K562 (cell line): Measurements from ENCODE around the gene ANKRD13A. TPM values are rescaled to one million over a fixed set of nuclear protein-coding genes. Genes with fewer than 3 reads are reported as not detected.

ENCODE experiments used
- ATAC-seq: fragments of 200-7000 bp; cut with Tn5 transposase; 3 replicates; pipeline ENCODE4 v1.9.1; 2020; ENCODE audit warnings: moderate library complexity
- BruUV-seq: library from RNA; stranded (reverse); fragments of 400-500 nt; replicated peaks from 2 replicates; lab custom pipeline; 2021; lab: Mats Ljungman, UMichigan
- CTCF ChIA-PET: fragments of 300-600 bp; formaldehyde crosslinking; extraction: SDS; loops from one replicate; lab custom pipeline; 2021; ENCODE audit warnings: low intra/inter-chr PET ratio; lab: Yijun Ruan, JAX
- POLR2A ChIA-PET: fragments of 300-600, 350-650 bp; sonication (Branson Sonifier 250); formaldehyde crosslinking; extraction: SDS; loops from one replicate; lab custom pipeline; 2021; ENCODE audit warnings: antibody characterized with exemption, inconsistent platforms; lab: Yijun Ruan, JAX
- DNase-seq, 4 experiments: peaks; one replicate each; pipeline versions ENCODE4 v3.0.0 to v3.0.0-alpha.2; 2011 to 2018; ENCODE audit warnings: low spot score in 3 of 4, mixed read lengths in 3 of 4; ENCODE audit errors: extremely low read depth in 1 of 4
- FAIRE-seq: peaks from 2 replicates; lab custom pipeline; 2011; peaks lifted over from hg19 to GRCh38; lab: Jason Lieb, UNC
- H2AFZ ChIP-seq: 2 replicates; pipeline ENCODE4 v1.6.0; 2011; ENCODE audit warnings: low read depth, low read length, control low read depth, inconsistent platforms
- H3K27ac ChIP-seq: fragments of 200-600 bp; 3 replicates; pipeline ENCODE4 v1.8.0; 2011; ENCODE audit warnings: low read depth, mild to moderate bottlenecking, control low read depth, inconsistent platforms, low read length, moderate library complexity, mixed read lengths; ENCODE audit errors: extremely low read depth
- H3K27me3 ChIP-seq, 2 experiments: fragments of 300-600 bp in 1 of 2; 2 replicates in 1 of 2; 3 replicates in 1 of 2; pipeline versions ENCODE4 v1.6.0 to v1.8.0; 2011; ENCODE audit warnings: inconsistent platforms in 2 of 2, low read length in 2 of 2, mild to moderate bottlenecking in 1 of 2, mixed read lengths in 1 of 2, moderate library complexity in 1 of 2; ENCODE audit not compliant: control insufficient read depth in 2 of 2, insufficient read depth in 2 of 2
- H3K36me3 ChIP-seq: fragments of 300-600 bp; 3 replicates; pipeline ENCODE4 v1.8.0; 2011; ENCODE audit warnings: mild to moderate bottlenecking, low read length, inconsistent platforms; ENCODE audit not compliant: control insufficient read depth, insufficient read depth
- H3K4me1 ChIP-seq, 2 experiments: fragments of 200-600 bp in 1 of 2; replicated peaks in 1 of 2; 2 replicates in 1 of 2; 3 replicates in 1 of 2; pipeline versions ENCODE4 v1.5.1 to v1.8.0; 2011; ENCODE audit warnings: inconsistent platforms in 2 of 2, low read length in 2 of 2, mild to moderate bottlenecking in 1 of 2, mixed read lengths in 1 of 2, moderate library complexity in 1 of 2; ENCODE audit not compliant: control insufficient read depth in 2 of 2, insufficient read depth in 2 of 2
- H3K4me2 ChIP-seq: 2 replicates; pipeline ENCODE4 v1.6.1; 2011; ENCODE audit warnings: low read length, control low read depth, inconsistent platforms, mixed read lengths; ENCODE audit not compliant: insufficient read depth
- H3K4me3 ChIP-seq: fragments of 200-600 bp; sonication (generic), shearing (Covaris generic); 2 replicates; pipeline ENCODE4 v1.5.1; 2016; ENCODE audit warnings: control low read depth, inconsistent platforms
- H3K79me2 ChIP-seq: fragments of 200-600 bp; 3 replicates; pipeline ENCODE4 v1.8.0; 2011; ENCODE audit warnings: low read length, inconsistent platforms; ENCODE audit not compliant: control insufficient read depth, insufficient read depth
- H3K9ac ChIP-seq, 2 experiments: 2 replicates each; pipeline versions ENCODE4 v1.6.0 to v1.6.1; 2011; ENCODE audit warnings: low read depth in 2 of 2, low read length in 2 of 2, control low read depth in 1 of 2, inconsistent platforms in 1 of 2, mild to moderate bottlenecking in 1 of 2, mixed read lengths in 1 of 2; ENCODE audit not compliant: insufficient read depth in 1 of 2
- H3K9me1 ChIP-seq: one replicate; pipeline ENCODE4 v1.6.0; 2011; ENCODE audit warnings: inconsistent platforms, mild to moderate bottlenecking, low read length, moderate library complexity; ENCODE audit not compliant: control insufficient read depth, insufficient read depth
- H3K9me3 ChIP-seq: replicated peaks from 2 replicates; pipeline ENCODE4 v1.5.1; 2011; ENCODE audit warnings: low read depth, low read length, inconsistent platforms; ENCODE audit not compliant: control insufficient read depth, insufficient read depth
- H4K20me1 ChIP-seq: replicated peaks from 2 replicates; pipeline ENCODE4 v1.6.1; 2011; ENCODE audit warnings: low read length, inconsistent platforms, mixed read lengths; ENCODE audit not compliant: control insufficient read depth, insufficient read depth
- ATF3 ChIP-seq, 2 experiments: fragments of 450-650 bp in 1 of 2; sonication (generic) in 1 of 2; formaldehyde crosslinking in 1 of 2; IDR thresholded peaks in 1 of 2; conservative IDR thresholded peaks in 1 of 2; 2 replicates each; pipeline versions ENCODE4 v1.6.1 to v1.8.1; 2016 to 2023; ENCODE audit warnings: mild to moderate bottlenecking in 2 of 2, moderate library complexity in 2 of 2, inconsistent platforms in 1 of 2, missing genetic modification reagents in 1 of 2
- ATF7 ChIP-seq: fragments of 450-650 bp; IDR thresholded peaks from 2 replicates; pipeline ENCODE4 v1.7.1; 2014; ENCODE audit warnings: mild to moderate bottlenecking, moderate library complexity
- C11orf30 ChIP-seq: fragments of 450-650 bp; IDR thresholded peaks from 2 replicates; pipeline ENCODE4 v1.6.1; 2016; ENCODE audit warnings: low read depth, mild to moderate bottlenecking
- E2F8 ChIP-seq: fragments of 450-650 bp; IDR thresholded peaks from 2 replicates; pipeline ENCODE4 v1.7.1; 2018; ENCODE audit warnings: mild to moderate bottlenecking, low read depth; ENCODE audit not compliant: partially characterized antibody
- FOSL1 ChIP-seq: fragments of 200-800 bp; sonication (Bioruptor generic); conservative IDR thresholded peaks from 2 replicates; pipeline ENCODE4 v1.6.1; 2016; ENCODE audit warnings: missing genetic modification characterization, missing compliant biosample characterization
- JUN ChIP-seq, 2 experiments: sonication (generic) in 1 of 2; formaldehyde crosslinking in 1 of 2; IDR thresholded peaks; 2 replicates each; pipeline versions ENCODE4 v1.6.1 to v1.8.0; 2012 to 2022; ENCODE audit warnings: borderline replicate concordance in 2 of 2, mild to moderate bottlenecking in 2 of 2, improper control_type of control experiment in 1 of 2, low read depth in 1 of 2, low read length in 1 of 2, missing genetic modification reagents in 1 of 2
- JUND ChIP-seq, 2 experiments: IDR thresholded peaks; 2 replicates in 1 of 2; 3 replicates in 1 of 2; pipeline ENCODE4 v1.6.1; 2011; ENCODE audit warnings: borderline replicate concordance in 2 of 2, low read depth in 2 of 2, low read length in 2 of 2, improper control_type of control experiment in 1 of 2, missing biosample characterization in 1 of 2, missing genetic modification characterization in 1 of 2, missing genetic modification reagents in 1 of 2
- SMARCA4 ChIP-seq: fragments of 450-650 bp; IDR thresholded peaks from 2 replicates; pipeline ENCODE4 v1.6.1; 2016
- TEAD4 ChIP-seq, 2 experiments: sonication (generic) in 1 of 2; formaldehyde crosslinking in 1 of 2; IDR thresholded peaks; 2 replicates each; pipeline versions ENCODE4 v1.6.1 to v1.8.0; 2012 to 2022; ENCODE audit warnings: borderline replicate concordance in 1 of 2, inconsistent platforms in 1 of 2, low read length in 1 of 2, mild to moderate bottlenecking in 1 of 2, missing genetic modification reagents in 1 of 2
- VEZF1 ChIP-seq: fragments of 200-800 bp; sonication (Bioruptor generic); IDR thresholded peaks from 2 replicates; pipeline ENCODE4 v1.6.1; 2017; ENCODE audit warnings: missing genetic modification characterization, missing compliant biosample characterization
- ZBTB7A ChIP-seq: IDR thresholded peaks from 2 replicates; pipeline ENCODE4 v1.6.1; 2011; ENCODE audit warnings: low read depth, mild to moderate bottlenecking, low read length, moderate library complexity, borderline replicate concordance; ENCODE audit not compliant: control insufficient read depth
- ZNF316 ChIP-seq: fragments of 450-650 bp; IDR thresholded peaks from 2 replicates; pipeline ENCODE4 v1.6.1; 2016
- ZNF778 ChIP-seq: fragments of 450-650 bp; formaldehyde crosslinking; IDR thresholded peaks from 2 replicates; pipeline ENCODE4 v1.4.0; 2020; ENCODE audit warnings: mild to moderate bottlenecking, moderate library complexity
- WGBS: fragments of 100-300 bp; shearing (Covaris generic); methylation state at CpG from one replicate; pipeline ENCODE4 v1.1.6; 2016; ENCODE audit warnings: low coverage, mixed read lengths; ENCODE audit not compliant: insufficient coverage; ENCODE audit errors: missing lambda C conversion rate; 5-methylcytosine and 5-hydroxymethylcytosine counted together
- in situ Hi-C: fragments of 300-500 bp; cut with MboI; formaldehyde crosslinking; loops from 4 replicates; pipeline ENCODE4 v1.15.0; 2018; ENCODE audit warnings: inconsistent platforms, mixed read lengths
- intact Hi-C: fragments of 100-400 bp; cut with micrococcal nuclease; formaldehyde crosslinking; loops from 2 replicates; pipeline ENCODE4 v1.14.2; 2022
- polyA plus RNA-seq, 8 experiments: library from polyadenylated mRNA; depleted of rRNA in 4 of 8; stranded (reverse) in 5 of 8; unstranded in 3 of 8; fragments of >200 nt; fragmentation: Nextera tagmentation in 2 of 8; fragmentation: Illumina TruSeq in 1 of 8; extraction: Ambion mirVana in 2 of 8; extraction: Trizol in 1 of 8; gene quantifications; 2 replicates each; pipeline versions ENCODE4 v1.2.1 to v1.2.3, GENCODE V29; 2011 to 2014; ENCODE audit warnings: inconsistent platforms in 1 of 8, missing spikeins in 1 of 8
- total RNA-seq, 7 experiments: library from RNA; depleted of rRNA in 6 of 7; stranded (reverse); fragments of >200 nt in 6 of 7; fragmentation: Illumina TruSeq in 2 of 7; extraction: Trizol in 2 of 7; gene quantifications; 2 replicates each; pipeline versions ENCODE4 v1.2.1 to v1.2.3, GENCODE V29; 2011 to 2021; ENCODE audit warnings: low replicate concordance in 1 of 7

The ANKRD13A gene
- total and polyA plus RNA-seq, 9 of the 15 experiments (the other 6 are each of a cell fraction or from before 2014, with no cell fraction given): 5.0 to 55.0 (median 41.5) TPM

- peak overlapping the region; percentile 57; the same call in 2 of the 3 replicates for H3K27ac ChIP-seq
- ChIA-PET POLR2A (interaction anchor here (0.6 to 1.3 kb wide), 3 partner anchors 11 to 226 kb away, joined by 3 to 4 read pairs (median 3); no protein-coding TSS in a partner anchor), CTCF (interaction anchor here (0.6 kb wide), 1 partner anchor 787 kb away, joined by 3 read pairs; no protein-coding TSS in a partner anchor)
- 44% methylated on average over 5 of the region's 5 CpGs for WGBS
- H3K4me2 ChIP-seq: no peak overlapping the region
- intact Hi-C loops: no loop called here
- H3K4me1 ChIP-seq: peaks cover 2 to 19% of the 10 kb centered on the region in 2 experiments; a peak in 4 of 5 replicates
- no TSS peak for BruUV-seq
- no peaks in the 10 kb centered on the region for H3K9me1 ChIP-seq
- DNase-seq (peak in 1 of 4 experiments; percentile 28), ATAC-seq (peak; percentile 40), FAIRE-seq (peak; percentile 65)
- H3K36me3 ChIP-seq: peaks cover 62% of the 10 kb centered on the region
- H3K79me2 ChIP-seq: peaks cover 5% of the 10 kb centered on the region; the same call in 1 of the 3 replicates
- H3K4me3 ChIP-seq: no peak overlapping the region
- in situ Hi-C loops: no loop called here
- H3K9ac ChIP-seq: peak overlapping the region in 1 of 2 experiments; percentile 75; a peak in 1 of 4 replicates
- H2AFZ ChIP-seq: peak overlapping the region; percentile 9; the same call in 1 of the 2 replicates
- H3K27me3 ChIP-seq: no peaks in the 10 kb centered on the region
- no peaks in the 10 kb centered on the region for H3K9me3 ChIP-seq
- no peaks in the 10 kb centered on the region for H4K20me1 ChIP-seq
- peak; percentile 76 for TF ChIP-seq ZNF316
- TF ChIP-seq SMARCA4: peak; percentile 25; the same call in 1 of the 2 replicates
- peak; percentile 69 for TF ChIP-seq ATF3 (IDR thresholded peaks at IDR 0.05)
- TF ChIP-seq ATF3 (CRISPR knock-in tag; conservative IDR thresholded peaks at IDR 0.05): no peak
- TF ChIP-seq JUND (IDR thresholded peaks at IDR 0.05; ENCODE audit: borderline replicate concordance, low read depth, low read length): peak; percentile 44; the same call in 1 of the 2 replicates
- peak; percentile 67; the same call in 1 of the 3 replicates for TF ChIP-seq JUND (tag; IDR thresholded peaks at IDR 0.05; ENCODE audit: borderline replicate concordance, low read depth, low read length)
- 0 out of 2 replicates have a peak, but pooled peaks have one; percentile 19 for TF ChIP-seq VEZF1 (CRISPR knock-in tag)
- peak; percentile 68 for TF ChIP-seq C11orf30
- TF ChIP-seq TEAD4 (IDR thresholded peaks at IDR 0.05; ENCODE audit: low read length): 0 out of 2 replicates have a peak, but pooled peaks have one; percentile 4
- no peak for TF ChIP-seq TEAD4 (CRISPR knock-in tag; IDR thresholded peaks at IDR 0.05; ENCODE audit: borderline replicate concordance)
- TF ChIP-seq JUN (IDR thresholded peaks at IDR 0.05; ENCODE audit: borderline replicate concordance, low read depth, low read length): peak; percentile 61; the same call in 1 of the 2 replicates
- no peak for TF ChIP-seq JUN (CRISPR knock-in tag; IDR thresholded peaks at IDR 0.05; ENCODE audit: borderline replicate concordance)
- TF ChIP-seq ZNF778: no peak
- TF ChIP-seq ZBTB7A: no peak
- 0 out of 2 replicates have a peak, but pooled peaks have one; percentile 17 for TF ChIP-seq ATF7
- TF ChIP-seq E2F8: no peak
- peak; percentile 83 for TF ChIP-seq FOSL1 (tag)
Measured at GRCh38 chr12:110039085-110039807, 40.0 kb downstream of the ANKRD13A start.
